GM15510 (cell line): ENCODE results near the gene MRPL41.

Experiments used
- POLR2A ChIP-seq: IDR thresholded peaks from 3 replicates; pipeline ENCODE4 v1.6.1; 2011; ENCODE audit warnings: borderline replicate concordance; ENCODE audit not compliant: insufficient read length; ENCODE audit errors: extremely low read depth

Gene MRPL41

DNA sequence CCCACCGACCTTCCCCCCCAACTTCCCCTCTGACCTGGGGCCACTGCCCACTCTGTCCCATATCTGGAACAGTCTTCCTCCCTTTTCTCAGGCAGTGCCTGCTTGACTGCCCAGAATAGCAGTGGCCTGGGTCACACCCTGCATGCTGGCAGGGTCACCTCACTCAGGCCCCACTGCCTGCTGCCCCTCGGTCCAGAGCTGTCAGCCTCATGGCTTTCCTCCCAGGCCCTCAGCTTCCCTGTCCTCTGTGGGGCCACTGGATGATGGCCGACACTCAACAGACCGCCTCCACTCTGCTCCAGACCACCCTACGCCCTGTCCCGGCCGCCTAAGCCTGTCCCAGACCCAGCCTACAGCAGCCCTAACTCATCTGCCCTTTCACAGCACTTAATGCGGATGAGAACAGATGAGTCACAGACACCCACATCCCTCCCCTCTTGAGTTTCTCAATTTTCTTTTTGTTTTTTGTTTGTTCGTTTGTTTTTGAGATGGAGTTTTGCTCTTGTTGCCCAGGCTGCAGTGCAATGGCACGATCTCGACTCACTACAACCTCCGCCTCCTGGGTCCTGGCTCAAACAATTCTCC is 7.4 kb upstream of the MRPL41 start:
- TF ChIP-seq POLR2A = no peak

GRCh38 chr9:137545123-137545522 is 6.6 kb upstream of the MRPL41 start:
- no peak for TF ChIP-seq POLR2A

DNA sequence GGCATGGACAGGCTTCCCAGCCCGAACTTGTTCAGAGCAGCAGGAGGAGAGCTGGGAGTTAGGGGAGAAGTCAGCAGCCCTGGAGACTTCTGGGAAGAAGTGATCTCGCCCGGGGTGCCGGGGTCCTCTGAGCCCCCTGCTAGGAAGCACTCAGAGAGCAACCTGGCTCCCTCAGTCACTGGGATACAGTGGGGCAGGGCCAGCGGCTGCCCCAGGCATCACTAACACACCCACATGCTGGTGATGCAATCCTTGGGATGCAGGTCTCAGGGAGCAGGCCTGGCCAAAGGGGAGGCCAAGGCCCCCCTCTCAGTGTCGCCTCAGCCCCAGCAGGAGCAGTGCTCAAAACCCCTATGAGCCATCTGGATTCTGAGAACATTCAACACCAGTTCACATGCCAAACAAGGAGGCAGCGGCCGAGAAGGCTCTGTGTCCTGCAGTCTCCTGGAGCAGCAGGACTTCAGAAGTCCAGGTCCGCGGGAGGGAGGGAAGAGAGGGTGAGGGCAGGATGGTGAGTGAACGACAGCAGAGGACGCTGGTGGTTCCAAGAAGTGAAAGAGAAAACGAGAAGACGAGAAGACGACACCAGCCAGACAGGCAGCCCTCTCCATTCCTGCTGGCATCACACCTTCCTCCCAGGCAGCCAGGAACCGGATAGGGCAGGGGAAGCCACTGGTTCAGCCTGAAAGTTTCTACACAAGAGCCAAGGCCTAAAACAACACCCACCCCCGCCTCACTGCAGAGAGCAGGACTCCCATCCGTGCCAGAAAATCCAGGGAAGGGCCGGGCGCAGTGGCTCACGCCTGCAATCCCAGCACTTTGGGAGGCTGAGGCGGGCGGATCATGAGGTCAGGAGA is 3.8 kb upstream of the MRPL41 start:
- TF ChIP-seq POLR2A = no peak

DNA sequence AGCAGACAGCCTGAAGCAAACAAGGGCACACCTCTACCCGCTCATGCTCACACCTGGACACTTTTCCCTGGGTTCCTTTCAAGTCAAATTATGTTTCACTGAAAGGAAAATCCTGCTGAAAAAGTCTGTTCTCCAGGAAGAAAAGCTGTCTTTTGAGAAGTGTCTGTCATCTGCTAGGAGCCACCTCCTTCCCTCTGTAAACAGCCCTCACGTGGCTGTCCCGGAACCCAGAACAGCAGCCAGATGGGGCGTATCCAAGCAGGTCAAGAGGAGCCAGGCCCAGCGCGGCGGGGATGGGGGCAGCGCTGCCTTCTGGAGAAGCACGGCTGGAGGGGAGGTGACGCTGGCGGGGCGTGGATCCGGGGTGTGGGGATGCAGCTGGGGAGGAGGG is 1.5 kb upstream of the MRPL41 start, which contains the start of gene PNPLA7:
PNPLA7 (minus strand) TSS at position 172 of the 391 bp plus-strand sequence. CDS start 205 bp downstream, outside the sequence.
- TF ChIP-seq POLR2A = no peak

GRCh38 chr9:137552022-137552768 is 516 bp downstream of the MRPL41 start:
- TF ChIP-seq POLR2A = no peak

- no peak for TF ChIP-seq POLR2A
These were observed 2.7 kb downstream of the MRPL41 start for GRCh38 chr9:137554349-137554748.

- no peak for TF ChIP-seq POLR2A
These were observed 3.5 kb downstream of the MRPL41 start for GRCh38 chr9:137555179-137555578.

DNA sequence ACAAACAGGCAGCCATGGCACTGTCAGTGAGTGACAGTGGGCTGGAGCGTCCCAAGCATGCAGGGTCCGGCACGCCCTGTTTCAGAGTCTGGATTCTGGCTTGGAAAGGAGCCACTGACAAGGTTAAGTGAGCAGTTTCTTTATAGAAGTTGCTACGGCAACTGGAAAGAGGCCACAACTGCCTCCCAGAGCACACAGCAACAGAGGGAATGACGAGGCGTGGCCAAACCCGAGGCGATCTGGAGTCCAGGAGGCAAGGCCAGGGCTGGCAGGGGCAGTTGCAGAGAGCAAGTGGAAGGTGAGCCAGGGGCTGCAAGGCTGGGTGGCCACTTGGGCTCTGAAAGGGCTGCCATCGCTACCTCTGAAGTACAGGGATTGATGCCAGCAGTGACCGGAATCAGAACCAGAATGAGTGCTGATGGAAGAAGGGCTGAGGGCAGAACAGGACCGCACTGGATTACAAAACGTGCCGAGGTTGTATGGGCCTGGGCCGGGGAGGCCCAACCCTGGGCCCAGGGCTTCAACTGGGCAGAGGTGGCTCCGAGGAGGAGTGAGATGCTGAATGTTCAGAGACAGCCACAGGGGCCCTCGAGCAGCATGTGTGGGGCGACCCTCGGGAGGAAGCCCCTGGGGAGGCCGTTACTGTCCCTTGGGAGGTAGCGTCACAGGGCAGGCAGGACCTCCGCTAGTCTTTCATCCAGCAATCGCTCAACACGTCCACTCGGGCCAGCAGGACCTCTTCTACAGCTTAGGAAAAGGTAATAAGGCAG is 4.6 kb downstream of the MRPL41 start:
- no peak for TF ChIP-seq POLR2A

- no peak for TF ChIP-seq POLR2A
These were observed 6.4 kb downstream of the MRPL41 start for GRCh38 chr9:137558127-137558526.

- TF ChIP-seq POLR2A = no peak
These were observed 12.5 kb downstream of the MRPL41 start for GRCh38 chr9:137564134-137564533.

DNA sequence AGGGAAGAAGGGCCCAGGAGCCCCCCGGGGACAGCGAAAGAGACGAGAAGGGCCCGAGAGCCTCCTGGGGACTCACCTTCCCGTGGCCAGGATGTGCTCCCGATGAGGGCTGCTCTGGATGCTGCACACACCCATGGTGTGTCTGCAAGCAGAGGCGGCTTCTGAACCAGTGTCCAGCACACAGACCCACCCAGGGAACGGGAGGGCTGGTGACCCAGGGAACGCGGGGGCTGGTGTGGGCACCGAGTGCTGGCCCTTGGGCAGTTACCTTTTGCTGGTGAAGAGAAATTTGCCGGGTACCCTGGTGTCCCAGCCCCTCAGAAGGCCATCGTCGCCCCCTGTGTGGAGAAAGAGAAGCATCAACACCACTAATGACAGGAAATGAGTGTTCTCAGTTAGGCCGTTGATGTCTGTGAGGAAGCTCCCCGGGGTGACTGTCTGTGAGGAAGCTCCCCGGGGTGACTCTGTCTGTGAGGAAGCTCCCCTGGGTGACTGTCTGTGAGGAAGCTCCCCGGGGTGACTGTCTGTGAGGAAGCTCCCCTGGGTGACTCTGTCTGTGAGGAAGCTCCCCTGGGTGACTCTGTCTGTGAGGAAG is 13.2 kb downstream of the MRPL41 start:
- no peak for TF ChIP-seq POLR2A

DNA sequence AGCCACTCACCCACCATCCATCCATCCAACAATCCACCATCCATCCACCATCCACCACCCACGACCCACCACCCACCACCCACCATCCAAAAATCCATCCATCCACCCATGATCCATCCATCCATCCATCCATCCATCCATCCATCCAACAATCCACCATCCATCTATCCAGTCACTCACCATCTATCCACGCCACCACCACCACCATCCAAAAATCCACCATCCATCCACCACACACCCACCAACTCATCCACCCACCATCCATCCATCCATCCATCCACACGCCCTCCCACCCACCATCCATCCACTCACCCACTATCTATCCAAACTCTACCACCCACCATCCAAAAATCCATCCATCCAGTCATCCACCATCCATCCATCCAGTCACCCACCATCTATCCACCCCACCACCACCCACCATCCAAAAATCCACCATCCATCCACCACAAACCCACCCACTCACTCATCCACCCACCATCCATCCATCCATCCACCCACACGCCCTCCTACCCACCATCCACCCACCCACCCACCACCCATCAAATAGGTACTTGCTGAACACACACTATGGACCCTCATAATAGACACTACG is 18.0 kb downstream of the MRPL41 start:
- no peak for TF ChIP-seq POLR2A

DNA sequence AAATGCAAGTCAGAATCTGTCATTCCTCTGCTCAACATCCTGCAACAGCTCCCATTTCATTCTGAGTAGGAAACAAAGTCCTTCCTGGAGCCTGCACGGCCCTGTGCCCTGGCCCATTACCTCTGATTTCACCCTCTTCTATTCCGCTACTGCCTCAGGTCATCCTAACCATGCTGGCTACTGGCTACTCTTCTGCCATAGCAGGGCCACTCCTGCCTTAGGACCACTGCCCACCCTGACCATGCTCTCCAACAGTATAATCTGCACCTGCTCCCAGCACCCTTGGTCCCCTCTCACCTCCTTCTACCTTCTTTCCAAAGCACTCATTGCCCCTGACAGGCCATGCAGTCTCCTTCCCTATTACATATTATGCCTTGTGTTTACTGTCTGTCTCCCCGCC is 18.9 kb downstream of the MRPL41 start:
- TF ChIP-seq POLR2A = no peak

GRCh38 chr9:137574192-137574591 is 22.5 kb downstream of the MRPL41 start:
- TF ChIP-seq POLR2A = no peak
